PC-9 (cell line): ENCODE measurements around the gene DICER1.

Source experiments
- CTCF ChIP-seq: fragments of 200-600 bp; sonication (generic); conservative IDR thresholded peaks from 2 replicates; pipeline ENCODE4 v1.6.1; 2017; ENCODE audit warnings: mixed run types, antibody characterized with exemption, mild to moderate bottlenecking, moderate library complexity
- EZH2 ChIP-seq: fragments of 200-600 bp; sonication (generic); IDR thresholded peaks from 2 replicates; pipeline ENCODE4 v1.8.0; 2017; ENCODE audit warnings: antibody characterized with exemption, low read depth

- TF ChIP-seq CTCF (no peak), EZH2 (no peak)
These were observed 30.3 kb downstream of the DICER1 start for GRCh38 chr14:95126906-95127530.
